NCI-H524 treated with DMSO at 0.1 percent for 48 hours (cell line): Measurements from ENCODE around the gene ZNF486.
"Not testable (repeated sequence)": the region's sequence is repeated elsewhere in the genome, so short reads cannot be mapped to it uniquely, and the experiment has no call there.

Source experiments
- DNase-seq: peaks from one replicate; lab custom pipeline; 2025; lab: John Stamatoyannopoulos, UW

The ZNF486 gene

DNA sequence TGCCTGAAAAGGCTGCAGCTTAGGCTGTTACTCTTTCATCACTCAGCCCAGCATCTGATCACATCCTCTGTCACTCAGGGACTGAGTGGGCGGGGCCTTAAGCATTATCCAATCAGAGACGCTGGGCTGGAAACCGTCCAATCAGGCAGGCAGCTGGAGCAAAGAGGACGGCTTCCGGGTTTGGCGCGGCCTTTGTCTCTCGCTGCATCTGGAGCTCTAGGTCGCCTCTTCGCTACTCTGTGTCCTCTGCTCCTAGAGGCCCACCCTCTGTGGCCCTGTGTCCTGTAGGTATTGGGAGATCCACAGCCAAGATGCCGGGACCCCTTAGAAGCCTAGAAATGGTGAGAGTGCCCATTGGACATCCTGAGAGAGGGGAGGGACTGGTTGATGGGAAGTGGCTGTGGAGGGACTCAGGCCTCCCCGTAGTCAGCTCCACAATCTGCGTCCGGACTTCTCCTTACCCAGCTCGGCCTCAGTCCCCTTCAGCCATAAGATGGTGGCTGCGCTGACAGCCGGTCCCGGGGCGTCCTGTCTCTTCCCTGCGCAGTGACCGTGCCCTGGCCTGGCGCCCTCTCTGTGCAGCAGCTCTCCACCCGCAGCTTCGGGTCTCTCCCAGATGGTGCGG is at the start of gene ZNF486:
Gene ZNF486, plus strand, starts transcription at position 195 of the 625 bp plus-strand sequence. Its CDS starts 117 bp downstream, at position 312.
- DNase-seq: no peak

DNA sequence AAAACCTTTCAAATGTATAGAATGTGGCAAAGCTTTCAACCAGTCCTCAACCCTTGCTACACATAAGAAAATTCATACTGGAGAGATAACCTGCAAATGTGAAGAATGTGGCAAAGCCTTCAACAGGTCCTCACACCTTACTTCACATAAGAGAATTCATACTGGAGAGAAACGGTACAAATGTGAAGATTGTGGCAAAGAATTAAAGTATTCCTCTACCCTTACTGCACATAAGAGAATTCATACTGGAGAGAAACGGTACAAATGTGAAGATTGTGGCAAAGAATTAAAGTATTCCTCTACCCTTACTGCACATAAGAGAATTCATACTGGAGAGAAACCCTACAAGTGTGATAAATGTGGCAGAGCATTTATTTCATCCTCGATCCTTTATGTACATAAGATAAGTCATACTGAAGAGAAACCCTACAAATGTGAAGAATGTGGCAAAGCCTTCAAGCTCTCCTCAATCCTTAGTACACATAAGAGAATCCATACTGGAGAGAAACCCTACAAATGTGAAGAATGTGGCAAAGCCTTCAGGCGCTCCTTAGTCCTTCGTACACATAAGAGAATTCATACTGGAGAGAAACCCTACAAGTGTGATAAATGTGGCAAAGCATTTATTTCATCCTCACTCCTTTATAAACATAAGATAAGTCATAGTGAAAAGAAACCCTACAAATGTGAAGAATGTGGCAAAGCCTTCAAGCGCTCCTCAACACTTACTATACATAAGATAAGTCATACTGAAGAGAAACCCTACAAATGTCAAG is 48.8 kb upstream of the ZNF486 start:
- not testable (repeated sequence) for DNase-seq

DNA sequence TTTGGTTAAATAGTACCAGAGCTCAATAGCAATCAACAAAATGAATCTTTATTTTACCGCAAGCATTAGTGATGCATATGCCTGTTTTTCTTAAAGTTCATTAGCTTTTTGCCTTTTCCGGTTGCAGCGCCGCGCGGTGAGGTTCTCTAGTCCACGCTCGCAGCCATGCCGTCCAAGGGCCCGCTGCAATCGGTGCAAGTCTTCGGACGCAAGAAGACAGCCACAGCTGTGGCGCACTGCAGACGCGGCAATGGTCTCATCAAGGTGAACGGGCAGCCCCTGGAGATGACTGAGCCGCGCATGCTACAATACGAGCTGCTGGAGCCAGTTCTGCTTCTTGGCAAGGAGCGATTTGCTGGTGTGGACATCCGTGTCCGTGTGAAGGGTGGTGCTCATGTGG is 42.1 kb upstream of the ZNF486 start:
- DNase-seq: no peak

DNA sequence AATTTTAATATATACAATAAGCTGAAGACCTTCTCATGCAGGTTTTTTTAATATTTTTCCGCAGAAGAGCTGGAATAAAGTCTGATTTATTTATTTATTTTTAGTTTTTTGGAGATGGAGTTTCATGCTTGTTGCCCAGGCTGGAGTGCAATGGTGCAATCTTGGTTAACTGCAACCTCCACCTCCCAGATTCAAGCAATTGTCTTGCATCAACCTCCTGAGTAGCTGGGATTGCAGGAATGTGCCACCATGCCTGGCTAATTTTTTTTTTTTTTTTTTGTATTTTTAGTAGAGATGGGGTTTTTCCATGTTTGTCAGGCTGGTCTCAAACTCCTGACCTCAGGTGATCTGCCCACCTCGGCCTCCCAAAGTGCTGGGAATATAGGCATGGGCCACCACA is 34.1 kb upstream of the ZNF486 start:
- DNase-seq: not testable (repeated sequence)

DNA sequence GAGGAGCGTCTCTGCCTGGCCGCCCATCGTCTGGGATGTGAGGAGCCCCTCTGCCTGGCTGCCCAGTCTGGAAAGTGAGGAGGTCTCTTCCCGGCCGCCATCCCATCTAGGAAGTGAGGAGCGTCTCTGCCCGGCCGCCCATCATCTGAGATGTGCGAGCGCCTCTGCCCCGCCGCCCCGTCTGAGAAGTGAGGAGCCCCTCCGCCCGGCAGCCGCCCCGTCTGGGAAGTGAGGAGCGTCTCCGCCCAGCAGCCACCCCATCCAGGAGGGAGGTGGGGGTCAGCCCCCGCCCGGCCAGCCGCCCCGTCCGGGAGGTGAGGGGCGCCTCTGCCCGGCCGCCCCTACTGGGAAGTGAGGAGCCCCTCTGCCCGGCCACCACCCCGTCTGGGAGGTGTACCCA is 29.3 kb upstream of the ZNF486 start:
- DNase-seq: not testable (repeated sequence)

DNA sequence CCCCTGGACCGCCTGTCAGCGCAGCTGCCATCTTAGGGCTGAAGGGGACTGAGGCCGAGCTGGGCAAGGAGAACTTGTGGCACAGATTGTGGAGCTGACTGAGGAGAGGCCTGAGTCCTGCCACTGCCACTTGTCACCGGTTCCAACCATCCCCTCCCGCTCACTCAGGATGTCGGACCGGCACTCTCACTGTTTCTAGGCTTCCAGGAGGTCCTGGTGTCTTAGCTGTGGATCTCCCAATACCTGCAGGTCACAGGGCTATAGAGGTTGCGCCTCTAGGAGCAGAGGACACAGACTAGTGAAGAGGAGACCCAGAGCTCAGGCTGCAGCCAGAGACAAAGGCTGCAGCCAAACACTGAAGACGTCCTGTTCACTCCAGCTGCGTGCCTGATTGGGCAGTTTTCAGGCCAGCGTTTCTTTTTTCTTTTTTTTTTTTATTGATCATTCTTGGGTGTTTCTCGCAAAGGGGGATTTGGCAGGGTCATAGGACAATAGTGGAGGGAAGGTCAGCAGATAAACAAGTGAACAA is 15.3 kb upstream of the ZNF486 start:
- DNase-seq: no peak

DNA sequence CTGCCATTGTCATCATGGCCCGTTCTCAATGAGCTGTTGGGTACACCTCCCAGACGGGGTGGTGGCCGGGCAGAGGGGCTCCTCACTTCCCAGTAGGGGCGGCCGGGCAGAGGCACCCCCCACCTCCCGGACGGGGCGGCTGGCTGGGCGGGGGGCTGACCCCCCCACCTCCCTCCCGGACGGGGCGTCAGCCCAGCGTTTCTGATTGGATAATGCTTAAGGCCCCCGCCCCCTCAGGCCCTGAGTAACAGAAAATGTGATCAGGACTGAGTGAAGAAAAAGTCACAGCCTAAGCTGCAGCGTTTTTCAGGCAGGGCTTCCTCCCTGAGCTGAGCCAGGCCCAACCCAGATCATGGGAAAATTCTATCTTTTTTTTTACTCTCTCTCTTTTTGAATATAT is 14.5 kb upstream of the ZNF486 start:
- not testable (repeated sequence) for DNase-seq

DNA sequence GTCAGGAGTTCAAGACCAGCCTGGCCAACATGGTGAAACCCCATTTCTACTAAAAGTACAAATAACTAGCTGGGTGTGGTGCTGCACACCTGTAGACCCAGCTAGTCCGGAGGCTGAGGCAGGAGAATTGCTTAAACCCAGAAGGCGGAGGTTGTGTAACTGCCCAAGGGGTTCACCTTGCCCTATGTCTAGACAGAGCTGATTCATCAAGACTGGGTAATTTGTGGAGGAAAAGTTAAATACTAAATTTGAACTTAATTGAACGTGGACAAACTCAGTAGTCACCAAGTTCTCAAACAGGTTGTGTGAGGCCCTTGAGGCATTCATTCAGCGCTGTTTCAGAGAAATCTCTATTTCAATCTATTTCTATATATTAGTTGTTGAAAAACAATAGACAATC is 13.7 kb upstream of the ZNF486 start:
- no peak for DNase-seq

DNA sequence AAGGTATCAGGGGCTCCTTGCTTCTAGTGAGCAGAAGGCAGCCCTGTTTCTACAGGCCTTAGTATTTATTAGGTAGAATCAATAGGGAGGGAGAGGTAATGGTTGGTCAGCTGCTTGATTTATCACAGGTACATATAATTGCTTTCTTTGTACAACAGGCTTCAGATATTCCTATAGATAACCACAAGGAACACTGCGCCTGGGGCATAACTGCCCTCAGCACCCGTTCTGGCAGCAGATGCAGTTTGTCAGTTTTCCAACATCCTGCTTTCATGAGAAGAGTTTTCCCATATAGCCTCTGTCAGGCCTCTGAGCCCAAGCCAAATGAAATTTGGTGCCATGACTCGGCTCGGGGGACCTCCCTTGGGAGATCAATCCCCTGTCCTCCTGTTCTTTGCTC is 12.4 kb upstream of the ZNF486 start:
- no peak for DNase-seq

DNA sequence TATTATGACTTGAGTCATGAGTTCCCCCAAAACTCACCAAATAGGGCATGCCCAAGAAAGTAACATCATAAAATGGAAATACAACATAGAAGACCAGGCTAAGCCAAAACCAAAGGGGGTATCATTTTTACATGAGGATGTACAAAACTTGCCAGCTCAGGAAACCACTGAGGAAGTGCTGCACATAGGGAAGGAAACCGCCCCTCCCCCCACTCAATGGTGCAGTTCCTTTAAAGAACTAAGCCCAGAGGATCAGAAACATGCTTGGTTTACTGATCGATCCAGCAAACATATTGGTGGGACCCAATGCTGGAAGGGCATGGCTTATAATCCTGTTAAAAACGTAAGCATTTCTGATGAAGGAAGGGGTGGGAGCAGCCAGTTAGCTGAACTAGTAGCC is 4.2 kb upstream of the ZNF486 start:
- DNase-seq: no peak

DNA sequence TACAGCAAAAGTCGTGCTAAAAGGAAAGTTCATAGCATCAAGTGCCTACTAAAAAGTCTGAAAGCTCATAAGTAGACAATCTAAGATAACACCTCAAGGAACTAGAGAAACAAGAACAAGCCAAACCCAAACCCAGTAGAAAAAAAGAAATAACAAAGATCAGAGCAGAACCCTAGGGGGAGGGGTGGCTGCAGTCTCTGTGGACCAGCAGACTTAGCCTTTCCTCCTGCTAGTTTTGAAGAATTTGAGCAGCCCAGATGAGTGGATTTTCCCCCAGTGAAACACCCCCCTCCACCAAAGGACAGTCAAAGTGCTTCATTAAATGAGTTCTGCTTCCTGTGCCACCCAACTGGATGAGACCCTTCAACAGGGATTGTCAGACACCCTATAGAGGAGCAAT is 2.6 kb upstream of the ZNF486 start:
- no peak for DNase-seq

DNA sequence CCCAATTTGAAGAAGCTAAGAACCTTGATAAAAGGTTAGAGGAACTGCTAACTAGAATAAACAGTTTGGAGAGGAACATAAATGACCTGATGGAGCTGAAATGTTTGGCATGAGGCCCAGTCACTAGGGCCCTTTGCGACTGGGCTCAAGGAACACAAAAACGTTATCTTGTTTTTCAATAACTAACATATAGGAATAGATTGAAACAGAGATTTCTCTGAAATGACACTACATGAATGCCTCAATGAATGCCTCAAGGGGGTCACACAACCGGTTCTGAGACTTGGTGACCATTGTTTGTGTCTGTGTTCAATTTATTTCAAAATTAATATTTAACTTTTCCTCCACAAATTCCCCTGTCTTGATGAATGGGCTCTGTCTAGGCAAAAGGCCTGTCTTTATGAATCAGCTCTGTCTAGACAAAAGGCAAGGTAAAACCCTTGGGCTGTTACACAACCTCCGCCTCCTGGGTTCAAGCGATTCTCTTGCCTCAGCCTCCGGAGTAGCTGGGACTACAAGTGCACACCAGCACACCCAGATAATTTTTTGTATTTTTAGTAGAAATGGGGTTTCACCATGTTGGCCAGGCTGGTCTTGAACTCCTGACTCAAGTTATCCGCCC is 932 bp upstream of the ZNF486 start:
- no peak for DNase-seq

DNA sequence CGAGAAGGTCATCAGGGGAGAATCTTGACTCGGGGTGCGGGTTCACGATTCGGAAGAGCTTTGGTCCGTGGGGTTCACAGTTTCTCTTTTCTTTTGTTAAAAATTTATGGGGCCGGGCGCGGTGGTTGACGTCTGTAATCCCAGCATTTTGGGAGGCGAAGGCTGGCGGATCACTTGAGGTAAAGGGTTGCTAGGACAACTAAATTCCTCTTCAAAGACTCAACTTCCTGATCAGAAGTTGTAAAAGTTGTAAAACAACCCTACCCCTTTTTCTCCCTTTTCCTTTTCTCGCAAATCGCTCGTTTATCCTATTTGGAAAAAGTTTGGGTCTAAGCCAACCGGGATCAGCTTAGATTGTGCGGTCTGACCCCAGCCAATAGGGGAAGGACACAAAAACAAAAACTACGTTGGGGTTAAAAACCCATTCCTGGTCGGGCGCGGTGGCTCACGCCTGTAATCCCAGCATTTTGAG is 673 bp downstream of the ZNF486 start:
- DNase-seq: no peak

DNA sequence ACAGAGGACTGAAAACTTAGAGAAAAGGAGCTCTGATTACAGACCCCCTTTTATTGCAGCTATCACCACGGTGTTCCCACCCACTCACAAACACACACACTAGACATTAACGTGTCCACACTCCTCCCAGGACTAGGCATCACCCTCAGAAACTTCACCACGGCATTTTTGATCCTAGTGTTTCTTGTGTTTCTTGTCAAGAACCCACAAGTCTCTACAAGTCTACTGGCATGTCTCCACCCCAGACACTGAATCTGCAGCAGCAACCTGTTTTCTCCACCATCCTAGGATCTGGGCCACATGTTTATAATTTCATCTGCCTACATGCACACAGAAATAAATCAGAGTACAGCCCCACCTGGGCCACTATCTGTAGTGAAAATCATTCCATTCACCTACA is 4.3 kb downstream of the ZNF486 start:
- no peak for DNase-seq

DNA sequence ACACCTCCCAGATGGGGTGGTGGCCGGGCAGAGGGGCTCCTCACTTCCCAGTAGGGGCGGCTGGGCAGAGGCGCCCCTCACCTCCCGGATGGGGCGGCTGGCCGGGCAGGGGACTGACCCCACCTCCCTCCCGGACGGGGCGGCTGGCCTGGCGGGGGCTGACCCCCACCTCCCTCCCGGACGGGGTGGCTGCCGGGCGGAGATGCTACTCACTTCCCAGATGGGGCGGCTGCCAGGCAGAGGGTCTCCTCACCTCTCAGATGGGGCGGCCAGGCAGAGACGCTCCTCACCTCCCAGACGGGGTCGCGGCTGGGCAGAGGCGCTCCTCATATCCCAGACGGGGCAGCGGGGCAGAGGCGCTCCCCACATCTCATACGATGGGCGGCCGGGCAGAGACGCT is 8.8 kb downstream of the ZNF486 start:
- DNase-seq: not testable (repeated sequence)

DNA sequence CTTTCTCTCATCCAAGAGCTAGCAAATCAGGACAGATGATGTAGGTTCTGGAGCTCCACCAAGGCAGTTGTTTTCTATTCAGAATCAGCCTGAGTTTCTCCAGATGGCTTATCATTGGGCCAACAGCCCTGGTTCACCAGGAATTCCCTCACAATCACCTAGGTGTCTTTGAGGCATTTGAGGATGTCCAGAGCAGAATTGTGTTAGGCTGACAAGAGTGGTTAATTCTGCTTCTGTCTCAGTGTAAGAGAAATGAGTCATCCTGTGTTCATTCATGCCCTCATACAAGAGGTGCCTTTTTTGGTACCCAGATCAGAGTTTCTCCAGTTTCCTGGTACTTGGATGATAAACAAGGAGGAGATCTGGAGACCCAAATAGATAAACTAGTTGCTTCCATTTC is 12.9 kb downstream of the ZNF486 start:
- DNase-seq: not testable (repeated sequence)

DNA sequence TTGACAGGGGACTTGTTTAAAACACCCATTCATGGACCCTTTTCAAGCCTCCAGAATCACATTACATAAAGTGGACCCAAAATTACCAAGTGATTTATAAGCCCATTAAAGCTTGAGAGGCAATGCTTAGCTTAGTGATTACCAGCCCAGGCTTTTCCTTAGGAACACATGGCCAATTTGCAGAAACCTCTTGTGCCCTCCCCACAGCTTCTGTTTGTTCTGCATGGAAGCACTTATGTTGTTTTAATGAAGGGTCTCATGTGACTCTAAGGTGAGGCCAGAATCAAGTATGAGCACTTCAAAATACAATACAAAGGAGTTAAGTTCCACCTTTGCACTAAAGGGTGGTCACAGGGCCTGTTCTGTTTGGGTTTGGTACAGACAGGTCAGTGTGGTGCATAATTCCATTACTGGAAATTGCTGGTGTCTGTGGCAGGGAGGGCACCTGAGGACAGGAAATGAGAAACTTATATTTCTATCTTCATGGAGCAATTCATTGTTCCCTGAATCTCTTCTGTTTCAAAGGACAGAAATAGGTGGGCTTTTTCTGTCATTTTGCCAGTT is 15.3 kb downstream of the ZNF486 start:
- DNase-seq: no peak

DNA sequence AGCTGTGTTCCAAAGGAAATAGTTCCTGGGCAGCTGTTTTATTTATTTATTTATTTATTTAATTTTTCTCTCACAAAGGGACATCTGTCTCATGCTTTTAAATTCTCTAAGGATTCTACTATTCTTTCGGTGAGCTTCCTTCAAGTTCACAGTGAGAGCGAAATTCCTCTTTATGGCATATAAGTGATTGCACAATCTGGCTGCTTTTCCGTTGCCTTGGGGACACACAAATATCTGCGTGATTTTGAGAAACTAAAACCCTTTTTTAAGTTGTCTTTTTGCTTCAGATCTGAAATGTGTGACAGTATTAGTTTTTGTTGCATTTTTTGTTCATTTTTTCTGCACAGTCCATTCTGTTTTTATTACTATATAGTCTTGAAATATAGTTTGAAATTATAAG is 19.2 kb downstream of the ZNF486 start:
- DNase-seq: no peak

DNA sequence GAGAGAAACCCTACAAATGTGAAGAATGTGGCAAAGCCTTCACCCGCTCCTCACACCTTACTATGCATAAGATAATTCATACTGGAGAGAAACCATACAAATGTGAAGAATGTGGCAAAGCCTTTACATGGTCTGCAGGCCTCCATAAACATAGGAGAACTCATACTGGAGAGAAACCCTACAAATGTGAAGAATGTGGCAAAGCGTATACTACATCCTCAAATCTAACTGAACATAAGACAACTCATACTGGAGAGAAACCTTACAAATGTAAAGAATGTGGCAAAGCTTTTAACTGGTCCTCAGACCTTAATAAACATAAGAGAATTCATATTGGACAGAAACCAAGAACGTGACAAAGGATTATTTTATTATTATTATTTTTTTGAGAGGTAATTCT is 30.7 kb downstream of the ZNF486 start:
- no peak for DNase-seq

DNA sequence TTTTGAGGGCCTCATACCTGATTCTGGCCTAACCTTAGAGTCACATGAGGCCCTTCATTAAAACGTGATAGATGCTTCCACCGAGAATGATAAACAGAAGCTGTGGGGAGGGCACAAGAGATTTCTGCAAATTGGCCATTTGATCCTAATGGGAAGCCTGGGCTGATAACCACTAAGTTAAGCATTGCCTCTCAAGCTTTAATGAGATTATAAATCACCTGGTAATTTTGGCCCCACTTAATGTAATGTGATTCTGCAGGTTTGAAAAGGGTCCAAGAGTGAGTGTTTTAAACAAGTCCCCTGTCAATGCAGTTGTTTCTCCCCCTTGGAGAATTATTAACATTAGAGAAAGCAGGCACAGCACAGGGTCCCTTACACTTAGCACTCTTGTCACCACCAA is 42.0 kb downstream of the ZNF486 start:
- no peak for DNase-seq

DNA sequence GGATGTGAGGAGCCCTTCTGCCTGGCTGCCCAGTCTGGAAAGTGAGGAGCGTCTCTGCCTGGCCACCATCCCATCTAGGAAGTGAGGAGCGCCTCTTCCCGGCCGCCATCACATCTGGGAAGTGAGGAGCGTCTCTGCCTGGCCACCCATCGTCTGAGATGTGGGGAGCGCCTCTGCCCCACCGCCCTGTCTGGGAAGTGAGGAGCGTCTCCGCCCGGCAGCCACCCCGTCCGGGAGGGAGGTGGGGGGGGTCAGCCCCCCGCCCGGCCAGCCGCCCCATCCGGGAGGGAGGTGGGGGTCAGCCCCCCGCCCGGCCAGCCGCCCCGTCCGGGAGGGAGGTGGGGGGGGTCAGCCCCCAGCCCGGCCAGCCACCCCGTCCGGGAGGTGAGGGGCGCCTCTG is 47.4 kb downstream of the ZNF486 start:
- not testable (repeated sequence) for DNase-seq

DNA sequence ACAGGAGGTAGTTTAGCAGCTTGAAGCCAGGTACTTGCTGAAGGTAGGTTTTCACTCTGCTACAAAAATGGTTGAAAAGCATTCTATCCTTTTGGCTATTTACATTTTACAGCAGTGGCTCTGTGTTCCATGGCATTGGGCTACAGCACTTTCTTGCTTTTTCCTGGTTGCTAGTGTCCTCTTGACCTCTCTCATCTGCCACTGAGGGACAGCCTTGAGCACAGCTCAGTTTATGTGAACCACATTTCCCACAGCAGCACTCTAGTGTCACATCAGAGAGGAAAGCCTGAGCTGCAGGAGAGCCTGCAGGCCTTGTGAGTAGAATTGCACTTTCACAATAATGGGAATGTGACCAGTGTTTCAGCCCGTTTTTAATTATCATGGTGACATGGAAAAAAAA is 54.6 kb downstream of the ZNF486 start:
- not testable (repeated sequence) for DNase-seq

DNA sequence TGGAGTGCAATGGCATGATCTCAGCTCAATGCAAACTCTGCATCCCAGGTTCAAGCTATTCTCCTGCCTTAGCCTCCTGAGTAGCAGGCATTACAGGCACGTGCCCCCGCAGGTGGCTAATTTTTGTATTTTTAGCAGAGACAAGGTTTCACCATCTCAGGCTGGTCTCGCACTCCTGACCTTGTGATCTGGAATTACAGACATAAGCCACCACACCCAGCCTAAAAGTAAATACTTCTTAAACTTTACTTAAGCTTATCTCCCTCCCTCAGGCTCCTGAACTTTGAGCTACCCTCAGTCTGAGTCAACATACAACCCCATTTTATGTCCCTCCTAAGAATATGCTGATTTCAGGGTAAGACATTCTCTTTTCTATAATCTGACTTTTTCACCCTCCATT is 66.1 kb downstream of the ZNF486 start:
- DNase-seq: no peak
